Fibroblast of villous mesenchyme (primary cell): ENCODE results near the gene RNPEPL1. TPM values are rescaled to one million over a fixed set of nuclear protein-coding genes. Genes with fewer than 3 reads are reported as not detected.
"Not testable (repeated sequence)": the region's sequence is repeated elsewhere in the genome, so short reads cannot be mapped to it uniquely, and the experiment has no call there.

Experiments
- DNase-seq: peaks from one replicate; pipeline ENCODE4 v3.0.0-alpha.2; 2010; ENCODE audit warnings: low read depth
- H3K4me3 ChIP-seq: 2 replicates; pipeline ENCODE4 v1.5.1; 2011; ENCODE audit warnings: low read depth, mild to moderate bottlenecking, low read length
- total RNA-seq: library from RNA; depleted of rRNA; stranded (reverse); fragments of >200 nt; gene quantifications from 2 replicates; pipeline ENCODE4 v1.2.3, GENCODE V29; 2012
- TF ChIP-seq, protein P1 (sequence below): IDR thresholded peaks from 2 replicates; pipeline ENCODE4 v1.5.1; 2012; ENCODE audit warnings: low read depth, mild to moderate bottlenecking, low read length; ENCODE audit not compliant: insufficient read depth

Gene RNPEPL1
- total RNA-seq, 1 donor = 9.5 TPM

DNA sequence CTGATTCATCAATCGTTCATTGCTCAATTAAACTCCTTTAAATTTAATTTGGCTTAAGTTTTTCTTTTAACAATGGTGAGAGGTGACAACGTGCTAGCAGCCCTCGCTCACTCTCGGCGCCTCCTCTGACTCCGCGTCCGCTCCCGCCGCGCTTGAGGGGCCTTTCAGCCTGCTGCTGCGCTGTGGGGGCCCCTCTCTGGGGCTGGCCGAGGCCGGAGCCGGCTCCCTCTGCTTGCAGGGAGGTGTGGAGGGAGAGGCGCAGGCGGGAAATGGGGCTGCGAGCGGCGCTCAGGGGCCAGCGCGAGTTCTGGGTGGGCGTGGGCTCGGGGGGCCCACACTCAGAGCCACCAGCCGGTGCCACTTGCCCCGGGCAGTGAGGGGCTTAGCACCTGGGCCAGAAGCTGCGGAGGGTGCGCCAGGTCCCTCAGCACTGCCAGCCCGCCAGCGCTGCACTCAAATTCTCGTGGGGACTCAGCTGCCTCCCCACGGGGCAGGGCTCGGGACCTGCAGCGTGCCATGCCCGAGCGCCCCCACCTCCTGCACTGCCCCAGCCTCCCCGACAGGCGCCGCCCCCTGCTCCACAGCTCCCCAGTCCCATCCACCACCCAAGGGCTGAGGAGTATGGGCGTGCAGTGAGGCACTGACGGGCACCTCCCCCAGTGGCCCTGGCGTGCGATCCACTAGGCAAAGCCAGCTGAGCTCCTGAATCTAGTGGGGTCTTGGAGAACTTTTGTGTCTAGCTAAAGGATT, 30.1 kb upstream of the RNPEPL1 start:
- DNase-seq = no peak
- TF ChIP-seq, protein P1, sequence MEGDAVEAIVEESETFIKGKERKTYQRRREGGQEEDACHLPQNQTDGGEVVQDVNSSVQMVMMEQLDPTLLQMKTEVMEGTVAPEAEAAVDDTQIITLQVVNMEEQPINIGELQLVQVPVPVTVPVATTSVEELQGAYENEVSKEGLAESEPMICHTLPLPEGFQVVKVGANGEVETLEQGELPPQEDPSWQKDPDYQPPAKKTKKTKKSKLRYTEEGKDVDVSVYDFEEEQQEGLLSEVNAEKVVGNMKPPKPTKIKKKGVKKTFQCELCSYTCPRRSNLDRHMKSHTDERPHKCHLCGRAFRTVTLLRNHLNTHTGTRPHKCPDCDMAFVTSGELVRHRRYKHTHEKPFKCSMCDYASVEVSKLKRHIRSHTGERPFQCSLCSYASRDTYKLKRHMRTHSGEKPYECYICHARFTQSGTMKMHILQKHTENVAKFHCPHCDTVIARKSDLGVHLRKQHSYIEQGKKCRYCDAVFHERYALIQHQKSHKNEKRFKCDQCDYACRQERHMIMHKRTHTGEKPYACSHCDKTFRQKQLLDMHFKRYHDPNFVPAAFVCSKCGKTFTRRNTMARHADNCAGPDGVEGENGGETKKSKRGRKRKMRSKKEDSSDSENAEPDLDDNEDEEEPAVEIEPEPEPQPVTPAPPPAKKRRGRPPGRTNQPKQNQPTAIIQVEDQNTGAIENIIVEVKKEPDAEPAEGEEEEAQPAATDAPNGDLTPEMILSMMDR = no peak
- H3K4me3 ChIP-seq = no peak overlapping the region

DNA sequence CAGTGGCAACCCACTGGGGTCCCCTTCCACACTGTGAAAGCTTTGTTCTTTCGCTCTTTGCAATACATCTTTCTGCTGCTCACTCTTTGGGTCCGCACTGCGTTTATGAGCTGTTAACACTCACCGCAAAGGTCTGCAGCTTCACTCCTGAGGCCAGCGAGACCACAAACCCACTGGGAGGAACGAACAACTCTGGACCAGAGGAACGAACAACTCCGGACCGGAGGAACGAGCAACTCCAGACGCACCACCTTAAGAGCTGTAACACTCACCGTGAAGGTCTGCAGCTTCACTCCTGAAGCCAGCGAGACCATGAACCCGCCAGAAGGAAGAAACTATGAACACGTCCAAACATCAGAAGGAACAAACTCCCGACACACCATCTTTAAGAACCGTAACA, 29.2 kb upstream of the RNPEPL1 start:
- not testable (repeated sequence) for DNase-seq, H3K4me3 ChIP-seq

DNA sequence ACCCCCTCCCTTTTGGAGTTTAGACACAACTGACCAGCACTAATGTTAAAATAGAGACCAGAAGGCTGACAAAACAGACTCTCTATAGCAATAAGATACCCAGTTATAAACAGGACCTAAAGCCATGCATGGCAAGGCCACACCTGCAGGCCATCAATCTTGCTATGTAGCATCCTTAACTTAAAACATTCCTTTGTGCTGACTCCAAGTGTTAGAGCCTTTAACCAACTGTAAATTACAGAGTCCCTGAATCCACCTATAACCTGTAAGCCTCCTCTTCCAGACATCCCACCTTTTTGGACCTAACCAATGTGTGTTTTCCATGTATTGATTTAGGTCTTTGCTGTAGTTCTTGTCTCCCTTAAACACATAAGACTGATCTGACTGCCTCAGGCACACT, 28.4 kb upstream of the RNPEPL1 start:
- no peak overlapping the region for H3K4me3 ChIP-seq
- no peak for DNase-seq

DNA sequence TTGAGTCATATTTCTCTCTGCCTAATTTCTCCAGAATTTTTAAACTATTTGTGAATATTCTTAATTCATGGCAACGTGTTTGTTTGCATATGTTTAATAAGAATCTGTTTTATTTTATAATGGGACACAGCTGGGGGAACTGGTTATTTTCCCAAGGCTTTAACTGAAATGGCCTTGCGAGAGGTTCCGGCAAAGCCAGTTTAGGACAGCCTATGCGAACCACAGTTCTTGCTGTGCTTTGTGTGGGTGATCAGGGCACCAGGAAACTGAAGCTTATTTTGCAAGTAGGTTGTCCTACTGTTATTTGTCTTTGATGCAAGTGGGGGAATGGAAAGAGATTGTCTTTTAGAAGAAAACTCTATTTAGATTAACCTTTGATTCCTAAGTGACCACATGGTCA, 17.0 kb upstream of the RNPEPL1 start:
- TF ChIP-seq, protein P1 = no peak
- H3K4me3 ChIP-seq = no peak overlapping the region
- DNase-seq = no peak

More for the DNA sequence above, 28.4 kb upstream of the RNPEPL1 start:
- TF ChIP-seq, protein P1 = no peak

DNA sequence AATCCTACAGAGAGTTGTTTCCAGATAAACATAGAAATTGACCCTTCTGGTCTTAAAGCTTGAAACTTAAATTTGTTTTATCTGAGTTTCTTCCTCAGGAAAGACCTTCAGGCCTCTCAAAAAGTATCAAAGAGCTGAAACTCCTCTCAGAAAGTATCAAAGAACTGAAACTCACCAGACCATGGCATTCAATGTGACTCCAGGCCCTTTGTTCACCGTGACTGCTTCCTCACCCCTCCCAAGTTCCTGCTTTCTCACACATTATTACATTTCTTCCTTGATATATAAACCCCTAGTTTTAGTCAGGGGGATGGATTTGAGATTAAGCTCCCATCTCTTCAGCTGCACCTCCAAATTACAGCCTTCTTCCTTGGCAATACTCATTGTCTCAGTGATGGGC, 16.5 kb upstream of the RNPEPL1 start:
- no peak for DNase-seq
- no peak overlapping the region for H3K4me3 ChIP-seq
- TF ChIP-seq, protein P1 = no peak

DNA sequence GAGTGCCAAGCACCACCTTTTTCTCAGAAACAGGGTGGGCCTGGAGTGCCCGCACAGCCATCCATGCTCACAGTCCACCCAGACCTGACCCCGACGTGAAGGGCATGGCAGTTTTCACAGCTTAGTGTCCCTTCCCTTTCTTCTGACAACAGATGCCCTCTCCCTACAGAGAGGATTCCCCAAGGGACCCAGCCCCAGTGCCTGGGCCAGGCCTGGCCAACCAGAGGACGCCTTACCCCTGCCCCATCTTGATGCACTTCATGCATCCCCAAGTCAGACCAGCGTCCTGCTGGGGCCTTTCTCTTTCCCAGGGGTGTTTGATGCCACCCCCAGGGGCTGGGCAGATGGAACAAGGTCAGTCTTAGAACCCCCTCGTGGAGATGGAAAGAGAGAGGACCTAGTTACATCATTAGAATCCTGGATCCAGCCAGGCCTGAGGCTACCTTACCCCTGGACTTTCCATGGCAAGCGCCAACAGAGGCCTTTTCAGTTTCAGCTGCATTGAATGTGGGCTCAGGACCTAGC, 14.3 kb upstream of the RNPEPL1 start:
- TF ChIP-seq, protein P1 = no peak
- no peak for DNase-seq
- H3K4me3 ChIP-seq = no peak overlapping the region

DNA sequence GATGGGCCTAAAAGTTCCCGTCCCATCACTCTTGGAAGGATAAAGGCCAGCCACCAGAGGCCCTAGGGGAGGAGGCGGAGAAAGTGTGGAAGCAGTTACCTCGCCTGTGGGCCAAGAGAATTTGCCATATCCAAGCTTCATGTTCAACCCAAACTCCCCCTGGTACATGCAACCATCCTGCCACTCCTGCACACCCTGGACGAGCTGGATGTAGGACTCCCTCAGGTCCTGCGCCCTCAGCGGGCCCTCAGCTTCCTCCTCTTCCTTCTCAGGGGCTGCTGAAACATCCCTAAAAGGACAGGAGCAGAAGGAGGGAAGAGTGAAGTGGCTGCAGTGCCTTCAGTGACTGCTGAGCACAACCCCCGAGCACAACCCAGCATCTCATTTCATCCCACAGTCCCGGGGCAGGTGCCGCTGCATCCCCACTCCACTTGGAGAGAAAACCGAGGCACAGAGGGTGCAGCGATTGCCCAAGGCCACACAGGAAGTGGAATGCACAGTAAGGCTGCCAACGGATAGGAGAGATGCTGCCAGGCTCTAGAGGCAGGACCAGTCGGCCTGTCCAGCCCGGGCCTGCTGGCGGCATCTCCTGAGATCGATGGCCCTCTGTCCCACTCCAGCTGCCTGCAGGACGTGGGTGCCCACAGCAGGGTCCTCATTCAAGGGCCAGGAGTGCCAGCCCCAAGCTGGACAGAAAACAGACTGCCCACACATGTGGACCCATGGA, 13.4 kb upstream of the RNPEPL1 start:
- no peak overlapping the region for H3K4me3 ChIP-seq
- DNase-seq = no peak
- TF ChIP-seq, protein P1 = no peak
